Nephron progenitor cell (in vitro differentiated cells): ENCODE results near the gene DPP8.
A peak's percentile ranks its signal among the peaks of the same experiment; 100 is the strongest.
"Not testable (repeated sequence)": the region's sequence is repeated elsewhere in the genome, so short reads cannot be mapped to it uniquely, and the experiment has no call there.

Source experiments
- DNase-seq: peaks from one replicate; pipeline ENCODE4 v3.0.0; 2021
- H3K27ac Mint-ChIP-seq: 2 replicates; pipeline ENCODE4 v1.8.0; 2021; ENCODE audit warnings: mild to moderate bottlenecking, moderate library complexity, mixed read lengths
- H3K27me3 Mint-ChIP-seq: 2 replicates; pipeline ENCODE4 v1.8.0; 2021; ENCODE audit warnings: mild to moderate bottlenecking, low read depth, mixed read lengths; ENCODE audit not compliant: poor library complexity
- H3K36me3 Mint-ChIP-seq: 2 replicates; pipeline ENCODE4 v1.8.0; 2021; ENCODE audit warnings: low read depth, mixed read lengths
- H3K4me1 Mint-ChIP-seq: 2 replicates; pipeline ENCODE4 v1.8.0; 2021; ENCODE audit warnings: mixed read lengths
- H3K4me3 Mint-ChIP-seq: 2 replicates; pipeline ENCODE4 v1.8.0; 2021; ENCODE audit warnings: mild to moderate bottlenecking, moderate library complexity, mixed read lengths
- H3K9me3 Mint-ChIP-seq: 2 replicates; pipeline ENCODE4 v1.8.0; 2021; ENCODE audit warnings: mild to moderate bottlenecking, moderate library complexity, mixed read lengths
- CTCF ChIP-seq: fragments of 200-600 bp; sonication (generic); IDR thresholded peaks from 2 replicates; pipeline ENCODE4 v1.5.0; 2021; ENCODE audit warnings: antibody characterized with exemption

Gene DPP8

GRCh38 chr15:65460741-65461347, 56.6 kb downstream of the DPP8 start:
- Mint-ChIP-seq H3K27me3 (no peaks in the 10 kb centered on the region), H3K9me3 (no peaks in the 10 kb centered on the region), H3K36me3 (peaks cover 67% of the 10 kb centered on the region), H3K4me3 (no peak overlapping the region), H3K27ac (peak overlapping the region; percentile 39), H3K4me1 (no peaks in the 10 kb centered on the region)
- no peak for TF ChIP-seq CTCF
- DNase-seq, result no peak

GRCh38 chr15:65455256-65455655, 62.2 kb downstream of the DPP8 start:
- H3K4me1 Mint-ChIP-seq, H3K4me3 Mint-ChIP-seq, H3K27me3 Mint-ChIP-seq, DNase-seq, H3K9me3 Mint-ChIP-seq, H3K27ac Mint-ChIP-seq: not testable (repeated sequence)
- peaks cover 69% of the 10 kb centered on the region for H3K36me3 Mint-ChIP-seq

GRCh38 chr15:65451989-65452388, 65.5 kb downstream of the DPP8 start:
- H3K36me3 Mint-ChIP-seq, result peaks cover 47% of the 10 kb centered on the region
- H3K27ac Mint-ChIP-seq, result peak overlapping the region; percentile 49
- H3K4me3 Mint-ChIP-seq, result no peak overlapping the region
- no peaks in the 10 kb centered on the region for H3K27me3 Mint-ChIP-seq
- H3K9me3 Mint-ChIP-seq, result no peaks in the 10 kb centered on the region
- no peak for TF ChIP-seq CTCF
- no peaks in the 10 kb centered on the region for H3K4me1 Mint-ChIP-seq
- no peak for DNase-seq

- Mint-ChIP-seq H3K36me3 (peaks cover 46% of the 10 kb centered on the region), H3K27ac (no peak overlapping the region), H3K9me3 (no peaks in the 10 kb centered on the region), H3K4me1 (no peaks in the 10 kb centered on the region), H3K4me3 (no peak overlapping the region), H3K27me3 (no peaks in the 10 kb centered on the region)
- DNase-seq, result no peak
- TF ChIP-seq CTCF, result no peak
Measured at GRCh38 chr15:65450556-65450955, 66.9 kb downstream of the DPP8 start.

- H3K4me1 Mint-ChIP-seq, result no peaks in the 10 kb centered on the region
- H3K27me3 Mint-ChIP-seq, result no peaks in the 10 kb centered on the region
- TF ChIP-seq CTCF, result no peak
- H3K9me3 Mint-ChIP-seq, result no peaks in the 10 kb centered on the region
- peaks cover 41% of the 10 kb centered on the region for H3K36me3 Mint-ChIP-seq
- no peak for DNase-seq
- H3K4me3 Mint-ChIP-seq, result no peak overlapping the region
- no peak overlapping the region for H3K27ac Mint-ChIP-seq
Measured at GRCh38 chr15:65447145-65447544, 70.3 kb downstream of the DPP8 start.

GRCh38 chr15:65434201-65434600, 83.3 kb downstream of the DPP8 start:
- DNase-seq, result no peak
- Mint-ChIP-seq H3K4me1 (peaks cover 14% of the 10 kb centered on the region), H3K9me3 (no peaks in the 10 kb centered on the region), H3K36me3 (no peaks in the 10 kb centered on the region), H3K27ac (peak overlapping the region; percentile 33), H3K27me3 (peaks cover 23% of the 10 kb centered on the region), H3K4me3 (no peak overlapping the region)
- no peak for TF ChIP-seq CTCF
